T-cell (primary cell): ENCODE measurements around the gene CLCA2. TPM values are rescaled to one million over a fixed set of nuclear protein-coding genes. Genes with fewer than 3 reads are reported as not detected.

ENCODE experiments used
- ATAC-seq, 4 experiments: fragments of 200-7000 bp in 3 of 4; fragments of 150-1000 bp in 1 of 4; cut with Tn5 transposase; replicated peaks in 1 of 4; 1 replicate in 3 of 4; 2 replicates in 1 of 4; pipeline ENCODE4 v1.10.0; 2021; ENCODE audit warnings: moderate library complexity in 3 of 4, mild to moderate bottlenecking in 2 of 4, moderate number of reproducible peaks in 1 of 4
- CTCF ChIA-PET, 2 donors: fragments of 300-600 bp; sonication (Branson Sonifier 250); formaldehyde crosslinking; loops; one replicate each; lab custom pipeline; 2022; ENCODE audit warnings: antibody characterized with exemption in 2 of 2; lab: Charles Lee
- POLR2A ChIA-PET, 2 donors: fragments of 300-600 bp; sonication (Branson Sonifier 250); formaldehyde crosslinking; loops; one replicate each; lab custom pipeline; 2022; ENCODE audit warnings: antibody characterized with exemption in 2 of 2; lab: Charles Lee
- DNase-seq, 35 experiments: peaks; one replicate each; pipeline versions ENCODE4 v3.0.0 to v3.0.0-alpha.2; 2013 to 2023
- H3K27ac ChIP-seq: one replicate; pipeline ENCODE4 v1.5.1; 2013; ENCODE audit warnings: low read length
- H3K27me3 ChIP-seq, 2 experiments: replicated peaks in 1 of 2; 1 replicate in 1 of 2; 2 replicates in 1 of 2; pipeline versions ENCODE4 v1.6.1 to v1.7.0; 2013; ENCODE audit warnings: low read length in 1 of 2, mixed read lengths in 1 of 2; ENCODE audit not compliant: control insufficient read depth in 2 of 2, insufficient read depth in 2 of 2; ENCODE audit errors: extremely low read depth in 1 of 2
- H3K36me3 ChIP-seq, 2 donors: 1 replicate in 1 of 2; 2 replicates in 1 of 2; pipeline versions ENCODE4 v1.6.1 to v1.7.0; 2013; ENCODE audit warnings: low read length in 1 of 2; ENCODE audit not compliant: control insufficient read depth in 2 of 2, insufficient read depth in 1 of 2; ENCODE audit errors: extremely low read depth in 1 of 2
- H3K4me1 ChIP-seq, 2 experiments: 1 replicate in 1 of 2; 2 replicates in 1 of 2; pipeline versions ENCODE4 v1.6.1 to v1.7.0; 2013; ENCODE audit warnings: low read length in 2 of 2, mixed read lengths in 1 of 2; ENCODE audit not compliant: insufficient read depth in 2 of 2, control insufficient read depth in 1 of 2; ENCODE audit errors: extremely low read depth in 1 of 2
- H3K4me3 ChIP-seq, 2 donors: 1 replicate in 1 of 2; 2 replicates in 1 of 2; pipeline versions ENCODE4 v1.5.1 to v1.7.0; 2013; ENCODE audit warnings: mild to moderate bottlenecking in 2 of 2, low read length in 1 of 2, moderate library complexity in 1 of 2; ENCODE audit not compliant: control insufficient read depth in 1 of 2; ENCODE audit errors: extremely low read depth in 1 of 2
- H3K9me3 ChIP-seq: 2 replicates; pipeline ENCODE4 v1.7.0; 2013
- H3K27ac Mint-ChIP-seq, 2 donors: one replicate each; pipeline ENCODE4 v1.8.0; 2020 to 2021; ENCODE audit warnings: mild to moderate bottlenecking in 2 of 2, mixed read lengths in 2 of 2
- H3K27me3 Mint-ChIP-seq, 2 donors: one replicate each; pipeline ENCODE4 v1.8.0; 2021 to 2022; ENCODE audit warnings: mixed read lengths in 2 of 2
- H3K36me3 Mint-ChIP-seq: one replicate; pipeline ENCODE4 v1.8.0; 2021; ENCODE audit warnings: mixed read lengths
- H3K4me1 Mint-ChIP-seq, 3 donors: one replicate each; pipeline ENCODE4 v1.8.0; 2020 to 2022; ENCODE audit warnings: mixed read lengths in 3 of 3, mild to moderate bottlenecking in 1 of 3
- H3K4me3 Mint-ChIP-seq, 3 donors: one replicate each; pipeline ENCODE4 v1.8.0; 2020 to 2022; ENCODE audit warnings: mild to moderate bottlenecking in 3 of 3, mixed read lengths in 3 of 3, moderate library complexity in 3 of 3
- H3K9me3 Mint-ChIP-seq, 3 donors: one replicate each; pipeline ENCODE4 v1.8.0; 2020 to 2022; ENCODE audit warnings: mixed read lengths in 3 of 3
- WGBS: methylation state at CpG from one replicate; pipeline ENCODE4 v1.1.5; 2013; ENCODE audit warnings: missing lambda C conversion rate; ENCODE audit not compliant: insufficient coverage; 5-methylcytosine and 5-hydroxymethylcytosine counted together
- total RNA-seq, 35 experiments: library from RNA in 6 of 35; stranded (reverse) in 6 of 35; fragments of 120-200 nt in 1 of 35; gene quantifications; one replicate each; pipeline versions ENCODE4 v1.2.1 to v1.2.4 and lab custom pipeline; 2013 to 2026

Gene CLCA2
- total RNA-seq, 5 donors from 2014 or later (not counting 1 experiment from before 2014, with no cell fraction given): not detected

- peak; percentile 89 to 100 (median 92) for ATAC-seq
- Mint-ChIP-seq H3K27me3 (peaks cover 0 to 3% of the 10 kb centered on the region in 2 donors), H3K27ac (peak overlapping the region in 1 of 2 donors; percentile 53), H3K4me1 (peaks cover 2 to 6% (median 4%) of the 10 kb centered on the region in 3 donors), H3K4me3 (peak overlapping the region in 2 of 3 donors; percentile 48 to 69), H3K36me3 (no peaks in the 10 kb centered on the region), H3K9me3 (no peaks in the 10 kb centered on the region)
- Histone ChIP-seq H3K27me3 (no peaks in the 10 kb centered on the region), H3K4me1 (peaks cover 0 to 2% of the 10 kb centered on the region in 2 experiments), H3K4me3 (no peak overlapping the region), H3K27ac (no peak overlapping the region), H3K9me3 (no peaks in the 10 kb centered on the region), H3K36me3 (no peaks in the 10 kb centered on the region)
- ChIA-PET POLR2A (no interaction called here), CTCF (interaction anchor here in 1 of 2 donors (0.6 to 1.4 kb wide), 3 partner anchors 8 to 81 kb away, joined by 3 read pairs; no protein-coding TSS in a partner anchor)
- peak in 32 of 35 experiments; percentile 6 to 68 (median 39) for DNase-seq
- WGBS: 14% methylated on average over 2 of the region's 4 CpGs
These were observed 4.6 kb upstream of the CLCA2 start for GRCh38 chr1:86419277-86419903.

DNA sequence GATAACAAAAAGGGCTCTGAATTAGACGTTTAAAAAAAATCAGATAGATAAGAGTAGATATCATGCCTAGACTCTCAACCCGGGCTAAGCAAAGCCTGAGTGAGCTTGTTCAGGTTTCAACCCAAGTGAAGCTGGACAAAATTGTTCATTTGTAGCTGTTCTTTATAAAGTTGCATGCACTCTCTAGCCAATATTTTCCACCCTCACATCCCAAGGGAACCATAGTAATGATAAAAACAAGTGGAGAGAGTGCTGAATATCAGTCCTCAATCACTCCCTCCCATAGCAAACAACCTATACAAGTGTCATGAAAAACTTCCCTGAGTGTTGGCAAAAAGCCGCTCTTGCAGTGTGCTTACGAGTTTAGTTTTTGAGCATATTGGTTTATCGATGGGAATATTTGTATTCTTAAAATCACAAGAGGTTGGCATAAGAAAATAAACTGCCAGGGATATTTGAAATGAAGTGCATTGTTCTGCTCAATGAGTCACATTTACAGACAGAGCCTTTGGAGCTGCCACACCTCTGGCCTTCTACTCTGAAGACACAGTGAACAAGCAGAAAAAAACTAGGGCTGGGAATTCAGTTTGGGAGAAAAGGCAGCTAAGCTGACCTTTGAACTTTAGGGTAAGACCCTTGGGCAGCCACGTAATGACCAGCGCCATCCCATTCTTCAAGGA lies 2.2 kb upstream of the CLCA2 start:
- Histone ChIP-seq H3K27me3 (no peaks in the 10 kb centered on the region), H3K36me3 (no peaks in the 10 kb centered on the region), H3K4me3 (no peak overlapping the region), H3K9me3 (no peaks in the 10 kb centered on the region), H3K4me1 (peaks cover 0 to 2% of the 10 kb centered on the region in 2 experiments), H3K27ac (no peak overlapping the region)
- Mint-ChIP-seq H3K27ac (no peak overlapping the region), H3K4me1 (peaks cover 2 to 6% (median 4%) of the 10 kb centered on the region in 3 donors), H3K27me3 (peaks cover 0 to 10% of the 10 kb centered on the region in 2 donors), H3K4me3 (no peak overlapping the region), H3K9me3 (no peaks in the 10 kb centered on the region), H3K36me3 (no peaks in the 10 kb centered on the region)
- ChIA-PET POLR2A (interaction anchor here in 1 of 2 donors (0.8 kb wide), 1 partner anchor 43 kb away, joined by 3 read pairs; no protein-coding TSS in a partner anchor), CTCF (no interaction called here)
- DNase-seq (no peak), ATAC-seq (no peak)
- WGBS: 94% methylated on average over 5 of the region's 7 CpGs

DNA sequence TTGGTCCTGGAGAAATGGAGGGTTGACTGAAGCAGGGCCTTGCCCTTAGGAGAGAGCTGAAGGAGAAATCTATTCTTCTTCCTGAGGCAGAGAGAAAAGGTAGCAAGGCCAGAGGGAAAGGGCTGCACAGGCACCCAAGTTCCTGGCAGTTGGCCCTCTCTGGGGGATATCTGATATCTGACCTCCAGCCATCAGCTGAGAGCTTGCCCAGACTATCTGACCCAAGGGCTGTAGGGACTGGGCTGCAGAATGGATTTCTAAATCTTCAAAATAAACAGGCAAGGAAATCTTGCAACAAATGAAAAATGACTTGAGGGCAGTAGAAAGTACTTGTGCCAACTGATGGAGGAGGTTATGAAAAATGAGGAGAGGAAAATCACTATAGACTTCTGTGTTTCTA lies 498 bp upstream of the CLCA2 start:
- no peaks in the 10 kb centered on the region for H3K36me3 Mint-ChIP-seq
- peaks cover 0 to 2% of the 10 kb centered on the region in 2 experiments for H3K4me1 ChIP-seq
- no peaks in the 10 kb centered on the region for H3K36me3 ChIP-seq
- H3K27me3 ChIP-seq: no peaks in the 10 kb centered on the region
- H3K9me3 Mint-ChIP-seq: no peaks in the 10 kb centered on the region
- no peak overlapping the region for H3K4me3 Mint-ChIP-seq
- H3K27ac ChIP-seq: no peak overlapping the region
- no peak overlapping the region for H3K4me3 ChIP-seq
- POLR2A ChIA-PET: no interaction called here
- H3K27ac Mint-ChIP-seq: no peak overlapping the region
- CTCF ChIA-PET: interaction anchor here (0.6 to 1.6 kb wide), 2 partner anchors 50 to 648 kb away, joined by 6 to 7 read pairs; no protein-coding TSS in a partner anchor
- no peaks in the 10 kb centered on the region for H3K9me3 ChIP-seq
- H3K27me3 Mint-ChIP-seq: peaks cover 0 to 10% of the 10 kb centered on the region in 2 donors
- no peak for ATAC-seq
- DNase-seq: no peak
- peaks cover 2 to 6% (median 4%) of the 10 kb centered on the region in 3 donors for H3K4me1 Mint-ChIP-seq

- no peaks in the 10 kb centered on the region for H3K36me3 ChIP-seq
- no peak overlapping the region for H3K27ac ChIP-seq
- WGBS: 18% methylated on average over 3 of the region's 7 CpGs
- peaks cover 0 to 7% of the 10 kb centered on the region in 2 donors for H3K27me3 Mint-ChIP-seq
- H3K27me3 ChIP-seq: no peaks in the 10 kb centered on the region
- H3K4me3 ChIP-seq: no peak overlapping the region
- H3K9me3 Mint-ChIP-seq: no peaks in the 10 kb centered on the region
- no peak for ATAC-seq
- ChIA-PET POLR2A (no interaction called here), CTCF (no interaction called here)
- H3K27ac Mint-ChIP-seq: no peak overlapping the region
- no peaks in the 10 kb centered on the region for H3K4me1 Mint-ChIP-seq
- peaks cover 0 to 4% of the 10 kb centered on the region in 2 experiments for H3K4me1 ChIP-seq
- no peaks in the 10 kb centered on the region for H3K36me3 Mint-ChIP-seq
- H3K4me3 Mint-ChIP-seq: no peak overlapping the region
- no peaks in the 10 kb centered on the region for H3K9me3 ChIP-seq
- DNase-seq: no peak
These were observed 5.3 kb downstream of the CLCA2 start for GRCh38 chr1:86429122-86429725.

DNA sequence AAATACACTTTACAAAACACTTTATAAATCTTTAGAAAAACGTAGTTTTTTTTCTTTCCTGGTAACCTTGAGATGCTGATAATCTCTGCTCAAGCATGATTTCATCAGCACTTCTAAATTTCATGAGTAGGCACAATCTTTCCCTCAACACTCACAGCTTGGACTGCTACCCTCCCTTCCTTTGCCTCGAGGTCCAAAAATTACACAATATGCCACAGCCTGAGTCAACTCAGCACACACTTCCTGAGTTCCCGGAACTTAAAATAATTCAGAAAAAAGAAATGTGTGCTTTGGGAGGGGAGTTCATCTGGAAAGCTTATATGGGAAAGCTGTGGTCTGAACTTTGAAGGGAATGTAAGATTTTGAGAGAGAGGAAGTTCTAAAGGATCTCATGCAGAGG lies 5.9 kb downstream of the CLCA2 start:
- WGBS: 9% methylated on average over 1 of the region's 3 CpGs
- Mint-ChIP-seq H3K36me3 (no peaks in the 10 kb centered on the region), H3K4me3 (no peak overlapping the region), H3K4me1 (no peaks in the 10 kb centered on the region), H3K27ac (no peak overlapping the region), H3K9me3 (no peaks in the 10 kb centered on the region), H3K27me3 (peaks cover 0 to 7% of the 10 kb centered on the region in 2 donors)
- Histone ChIP-seq H3K4me3 (no peak overlapping the region), H3K4me1 (peaks cover 0 to 4% of the 10 kb centered on the region in 2 experiments), H3K9me3 (no peaks in the 10 kb centered on the region), H3K27me3 (no peaks in the 10 kb centered on the region), H3K27ac (no peak overlapping the region), H3K36me3 (no peaks in the 10 kb centered on the region)
- ChIA-PET POLR2A (interaction anchor here in 1 of 2 donors (1.1 kb wide), 1 partner anchor 89 kb away, joined by 4 read pairs; no protein-coding TSS in a partner anchor), CTCF (interaction anchor here (0.9 to 1.1 kb wide), 2 partner anchors 33 to 274 kb away, joined by 3 to 5 read pairs; partner anchors contain the start of genes ODF2L (in 1 of the 2) and SH3GLB1 (in 1 of the 2))
- DNase-seq (no peak), ATAC-seq (no peak)

DNA sequence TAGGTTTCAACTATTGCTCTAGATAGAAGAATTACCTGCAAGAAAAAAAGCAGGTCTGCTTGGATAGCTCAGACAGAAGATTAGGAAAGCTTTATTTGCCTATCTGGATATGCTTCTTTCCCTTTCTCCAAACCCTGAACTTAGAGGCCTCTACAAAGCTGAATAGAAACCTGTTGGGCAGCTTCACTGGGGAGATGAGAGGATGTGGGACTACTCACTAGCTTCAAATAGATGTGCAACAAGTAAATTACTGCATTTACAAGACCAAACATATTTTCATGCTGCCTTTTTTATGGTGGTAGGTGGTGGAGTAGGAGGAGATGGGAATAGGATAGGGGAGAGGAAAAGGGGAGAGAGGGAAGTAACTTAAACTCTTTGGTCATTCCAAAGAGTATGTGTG lies 6.4 kb downstream of the CLCA2 start:
- H3K4me3 Mint-ChIP-seq: no peak overlapping the region
- no peak for ATAC-seq
- H3K27ac Mint-ChIP-seq: no peak overlapping the region
- no peak for DNase-seq
- H3K27me3 Mint-ChIP-seq: peaks cover 0 to 5% of the 10 kb centered on the region in 2 donors
- Histone ChIP-seq H3K4me3 (no peak overlapping the region), H3K27me3 (no peaks in the 10 kb centered on the region), H3K36me3 (no peaks in the 10 kb centered on the region), H3K27ac (no peak overlapping the region), H3K4me1 (peaks cover 0 to 4% of the 10 kb centered on the region in 2 experiments), H3K9me3 (no peaks in the 10 kb centered on the region)
- no peaks in the 10 kb centered on the region for H3K4me1 Mint-ChIP-seq
- no peaks in the 10 kb centered on the region for H3K9me3 Mint-ChIP-seq
- H3K36me3 Mint-ChIP-seq: no peaks in the 10 kb centered on the region
- POLR2A ChIA-PET: interaction anchor here in 1 of 2 donors (1.1 kb wide), 1 partner anchor 88 kb away, joined by 4 read pairs; no protein-coding TSS in a partner anchor
- CTCF ChIA-PET: interaction anchor here (0.9 to 1.2 kb wide), 3 partner anchors 34 to 274 kb away, joined by 3 to 5 read pairs (median 3); partner anchors contain the start of genes ODF2L (in 1 of the 2) and SH3GLB1 (in 1 of the 2)
